Transverse colon (tissue), 4 donors: ENCODE measurements around the gene ADGRF4. TPM values are rescaled to one million over a fixed set of nuclear protein-coding genes. Genes with fewer than 3 reads are reported as not detected.

Source experiments
- DNase-seq: peaks from one replicate; pipeline ENCODE4 v3.0.0-alpha.2; 2019
- H3K27ac ChIP-seq, 4 donors: fragments of 200-600 bp; sonication (generic); 2 replicates each; pipeline ENCODE4 v1.5.1; 2016 to 2018; ENCODE audit warnings: inconsistent platforms in 4 of 4
- H3K27me3 ChIP-seq: fragments of 200-600 bp; sonication (generic); 2 replicates; pipeline ENCODE4 v1.5.1; 2017; ENCODE audit warnings: inconsistent platforms
- H3K36me3 ChIP-seq, 4 donors: fragments of 200-600 bp; sonication (generic); 2 replicates each; pipeline ENCODE4 v1.5.1; 2017 to 2019; ENCODE audit warnings: inconsistent platforms in 4 of 4
- H3K4me1 ChIP-seq, 4 donors: fragments of 200-600 bp; sonication (generic); 2 replicates each; pipeline ENCODE4 v1.5.1; 2017 to 2020; ENCODE audit warnings: inconsistent platforms in 4 of 4
- H3K4me3 ChIP-seq, 4 donors: fragments of 200-600 bp; sonication (generic); 1 replicate in 1 of 4; 2 replicates in 3 of 4; pipeline versions ENCODE4 v1.5.1 to v1.6.1; 2017 to 2019; ENCODE audit warnings: inconsistent platforms in 4 of 4
- H3K9me3 ChIP-seq, 2 donors: fragments of 200-600 bp; sonication (generic); 2 replicates each; pipeline ENCODE4 v1.5.1; 2017 to 2019; ENCODE audit warnings: inconsistent platforms in 2 of 2
- CTCF ChIP-seq, 5 experiments: fragments of 200-600 bp in 3 of 5; fragments of 450-650 bp in 2 of 5; sonication (generic) in 3 of 5; IDR thresholded peaks; 1 replicate in 2 of 5; 2 replicates in 3 of 5; pipeline ENCODE4 v1.5.1; 2016 to 2017; ENCODE audit warnings: antibody characterized with exemption in 5 of 5, inconsistent platforms in 3 of 5, mild to moderate bottlenecking in 2 of 5, moderate library complexity in 1 of 5
- EP300 ChIP-seq: sonication (generic); formaldehyde crosslinking; IDR thresholded peaks from one replicate; pipeline ENCODE4 v1.6.1; 2017; ENCODE audit warnings: antibody characterized with exemption, low read depth
- POLR2A ChIP-seq: fragments of 450-650 bp; IDR thresholded peaks from one replicate; pipeline ENCODE4 v1.6.1; 2016; ENCODE audit warnings: antibody characterized with exemption, mild to moderate bottlenecking, moderate library complexity
- POLR2AphosphoS5 ChIP-seq, 3 donors: sonication (generic); formaldehyde crosslinking; IDR thresholded peaks; one replicate each; pipeline ENCODE4 v1.6.1; 2016; ENCODE audit warnings: antibody characterized with exemption in 3 of 3
- WGBS, 2 donors: methylation state at CpG; one replicate each; pipeline ENCODE4 v1.1.5; 2018; ENCODE audit warnings: low coverage in 1 of 2; 5-methylcytosine and 5-hydroxymethylcytosine counted together
- in situ Hi-C, 4 donors: fragments of 200-750 bp; cut with MboI; loops; one replicate each; pipeline versions ENCODE4 v1.15.0 to v1.15.1; 2017; ENCODE audit warnings: low sequenced_read_pairs in 3 of 4, low pct_ligation_motif_present in 1 of 4, low pct_unique_long_range_greater_than_20kb in 1 of 4
- intact Hi-C: fragments of 100-400 bp; cut with DNase I; formaldehyde crosslinking; loops from one replicate; pipeline ENCODE4 v1.15.1; 2023; ENCODE audit warnings: low total_unique reads
- total RNA-seq, 4 donors: library from RNA; depleted of rRNA; stranded (reverse); fragments of >200 nt; gene quantifications; one replicate each; pipeline ENCODE4 v1.1.0, GENCODE V29; 2016

Gene ADGRF4
- total RNA-seq, 4 donors from 2014 or later: 2.0 to 3.5 (median 3.0) TPM; not detected in 1

DNA sequence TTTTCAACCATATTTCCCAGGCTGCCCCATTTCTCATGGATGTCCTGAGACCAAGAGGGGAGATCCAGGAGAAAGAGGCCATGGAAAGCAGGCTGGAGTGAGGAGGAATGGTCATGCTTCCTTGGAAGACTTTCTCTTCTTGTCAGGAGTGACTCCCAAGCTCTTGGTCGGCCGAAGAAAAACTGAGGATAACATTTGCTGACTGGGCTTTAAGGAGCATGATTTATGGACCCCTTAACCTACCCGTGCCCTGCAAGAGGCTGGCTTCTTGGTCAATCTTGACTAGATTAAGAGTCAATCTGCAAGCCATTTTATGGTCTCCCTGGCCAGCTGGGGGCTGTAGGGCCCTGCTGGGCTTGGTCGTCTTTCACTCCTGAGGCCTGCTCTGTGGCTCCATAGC lies 22.8 kb downstream of the ADGRF4 start:
- H3K27ac ChIP-seq: no peak overlapping the region
- DNase-seq: no peak
- no peaks in the 10 kb centered on the region for H3K27me3 ChIP-seq
- intact Hi-C loops: no loop called here
- in situ Hi-C loops: no loop called here
- no peak overlapping the region for H3K4me3 ChIP-seq
- 82% methylated on average over 4 of the region's 4 CpGs; no CpG with 5 or more reads in 1 of the 2 donors for WGBS, 2 donors
- H3K36me3 ChIP-seq: no peaks in the 10 kb centered on the region
- TF ChIP-seq POLR2A: no peak
- TF ChIP-seq POLR2AphosphoS5 (IDR thresholded peaks at IDR 0.05): no peak
- no peaks in the 10 kb centered on the region for H3K9me3 ChIP-seq
- no peaks in the 10 kb centered on the region for H3K4me1 ChIP-seq

DNA sequence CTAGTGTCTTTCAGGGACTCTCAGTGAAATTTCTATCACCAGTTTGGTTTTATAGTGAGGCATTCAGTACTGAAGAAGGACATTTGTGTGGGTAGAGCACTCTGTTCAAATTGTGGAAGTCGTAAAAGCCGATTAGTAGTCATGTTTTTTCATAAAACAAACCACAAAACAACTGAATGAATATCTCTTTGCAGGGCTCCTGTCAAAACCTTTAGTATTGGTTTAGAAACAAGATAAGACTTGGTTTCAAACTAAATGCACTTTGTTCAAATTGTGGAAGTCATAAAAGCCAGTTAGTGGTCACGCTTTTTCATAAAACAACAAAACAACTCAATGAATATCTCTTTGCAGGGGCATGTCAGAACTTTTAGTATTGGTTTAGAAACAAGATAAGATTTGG lies 23.8 kb downstream of the ADGRF4 start:
- in situ Hi-C loops: no loop called here
- intact Hi-C loops: no loop called here
- no peak for DNase-seq
- Histone ChIP-seq H3K9me3 (no peaks in the 10 kb centered on the region), H3K27ac (no peak overlapping the region), H3K36me3 (no peaks in the 10 kb centered on the region), H3K4me1 (no peaks in the 10 kb centered on the region), H3K27me3 (no peaks in the 10 kb centered on the region), H3K4me3 (no peak overlapping the region)
- no peak for TF ChIP-seq EP300
- no peak for TF ChIP-seq POLR2AphosphoS5 (IDR thresholded peaks at IDR 0.05)
- TF ChIP-seq POLR2A: no peak
- no peak for TF ChIP-seq CTCF (IDR thresholded peaks at IDR 0.05)
- 34 to 42% methylated on average over 3 of the region's 3 CpGs for WGBS, 2 donors

DNA sequence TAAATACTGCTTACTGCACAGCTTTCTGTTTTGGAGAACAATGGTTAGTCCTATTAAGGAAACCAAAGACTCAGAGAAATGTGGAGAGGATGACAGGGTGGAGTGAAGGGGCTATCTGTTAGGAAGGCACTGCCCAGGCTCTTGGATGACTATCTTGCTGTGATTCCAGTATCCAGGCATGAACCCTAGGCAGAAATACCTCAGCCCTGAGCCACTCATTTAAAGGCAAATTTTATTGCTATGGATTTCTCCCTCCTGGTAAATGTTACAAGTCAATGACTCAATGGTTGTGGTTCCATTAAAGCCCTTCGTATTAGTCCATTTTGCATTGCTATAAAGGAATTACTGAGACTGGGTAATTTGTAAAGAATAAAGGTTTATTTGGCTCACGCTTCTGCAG lies 25.9 kb downstream of the ADGRF4 start:
- no peaks in the 10 kb centered on the region for H3K27me3 ChIP-seq
- peaks cover 0 to 3% (median 0%) of the 10 kb centered on the region in 4 donors for H3K4me1 ChIP-seq
- H3K27ac ChIP-seq: no peak overlapping the region
- intact Hi-C loops: no loop called here
- H3K9me3 ChIP-seq: no peaks in the 10 kb centered on the region
- H3K36me3 ChIP-seq: no peaks in the 10 kb centered on the region
- TF ChIP-seq POLR2AphosphoS5 (IDR thresholded peaks at IDR 0.05): no peak
- no peak for TF ChIP-seq EP300
- TF ChIP-seq CTCF (IDR thresholded peaks at IDR 0.05): no peak
- no peak for TF ChIP-seq POLR2A
- in situ Hi-C loops: no loop called here
- WGBS, 2 donors: 88 to 100% methylated on average over 2 of the region's 2 CpGs
- H3K4me3 ChIP-seq: no peak overlapping the region
- DNase-seq: no peak

DNA sequence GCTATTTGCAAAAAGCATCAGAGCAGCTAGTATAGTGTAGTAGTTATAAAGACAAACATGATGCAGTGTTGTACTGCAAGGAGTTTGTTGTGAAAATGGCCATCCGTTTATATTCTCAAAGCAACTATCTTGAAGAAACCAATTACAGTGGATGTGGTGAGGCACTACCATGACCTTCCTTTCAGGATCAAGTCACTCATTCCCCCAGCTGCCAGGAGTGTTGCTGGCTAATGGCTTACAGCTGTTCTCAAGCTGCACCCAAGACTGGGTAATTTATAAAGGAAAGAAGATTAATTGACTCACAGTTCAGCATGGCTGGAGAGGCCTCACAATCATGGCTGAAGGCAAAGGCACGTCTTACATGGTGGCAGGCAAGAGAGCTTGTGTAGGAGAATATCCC lies 29.0 kb downstream of the ADGRF4 start:
- H3K9me3 ChIP-seq: no peaks in the 10 kb centered on the region
- TF ChIP-seq EP300: no peak
- no peak for TF ChIP-seq POLR2AphosphoS5 (IDR thresholded peaks at IDR 0.05)
- TF ChIP-seq CTCF (IDR thresholded peaks at IDR 0.05): no peak
- TF ChIP-seq POLR2A: no peak
- H3K4me3 ChIP-seq: no peak overlapping the region
- intact Hi-C loops (no loop called here), in situ Hi-C loops (no loop called here)
- WGBS, 2 donors: 0 to 36% methylated on average over 1 to 2 of the region's 2 CpGs
- H3K36me3 ChIP-seq: no peaks in the 10 kb centered on the region
- peaks cover 0 to 3% (median 0%) of the 10 kb centered on the region in 4 donors for H3K4me1 ChIP-seq
- no peak for DNase-seq
- no peak overlapping the region for H3K27ac ChIP-seq
- H3K27me3 ChIP-seq: no peaks in the 10 kb centered on the region

GRCh38 chr6:47729019-47729418 lies 30.6 kb downstream of the ADGRF4 start:
- DNase-seq: no peak
- intact Hi-C loops: no loop called here

More at GRCh38 chr6:47729019-47729418, 30.6 kb downstream of the ADGRF4 start:
- 13 to 21% methylated on average over 2 of the region's 2 CpGs for WGBS, 2 donors
- H3K4me1 ChIP-seq: peaks cover 0 to 3% (median 0%) of the 10 kb centered on the region in 4 donors
- H3K36me3 ChIP-seq: no peaks in the 10 kb centered on the region
- TF ChIP-seq CTCF (IDR thresholded peaks at IDR 0.05): no peak
- TF ChIP-seq EP300: no peak
- TF ChIP-seq POLR2A: no peak
- TF ChIP-seq POLR2AphosphoS5 (IDR thresholded peaks at IDR 0.05): no peak
- no peak overlapping the region for H3K27ac ChIP-seq
- no peak overlapping the region for H3K4me3 ChIP-seq
- no peaks in the 10 kb centered on the region for H3K9me3 ChIP-seq
- no peaks in the 10 kb centered on the region for H3K27me3 ChIP-seq
- in situ Hi-C loops: no loop called here
